HG03460 (cell line): ENCODE measurements around the gene LYSET.
"Not testable (repeated sequence)": the region's sequence is repeated elsewhere in the genome, so short reads cannot be mapped to it uniquely, and the experiment has no call there.

Source experiments
- ATAC-seq: cut with Tn5 transposase; IDR thresholded peaks from one replicate; pipeline ENCODE4 v1.9.1; 2021; ENCODE audit not compliant: unreplicated experiment

The LYSET gene

GRCh38 chr14:93165271-93166265 is 19.5 kb upstream of the LYSET start:
- not testable (repeated sequence) for ATAC-seq

- not testable (repeated sequence) for ATAC-seq
Measured at GRCh38 chr14:93168610-93169009, 16.5 kb upstream of the LYSET start.

- ATAC-seq: not testable (repeated sequence)
Measured at GRCh38 chr14:93169619-93170018, 15.5 kb upstream of the LYSET start.

GRCh38 chr14:93170141-93170540 is 15.0 kb upstream of the LYSET start:
- not testable (repeated sequence) for ATAC-seq

- ATAC-seq: no peak
Measured at GRCh38 chr14:93171376-93171775, 13.7 kb upstream of the LYSET start.

- ATAC-seq: no peak
Measured at GRCh38 chr14:93173943-93174395, 11.1 kb upstream of the LYSET start.

GRCh38 chr14:93174731-93175130 is 10.4 kb upstream of the LYSET start:
- ATAC-seq: not testable (repeated sequence)

GRCh38 chr14:93175492-93175891 is 9.6 kb upstream of the LYSET start:
- no peak for ATAC-seq

GRCh38 chr14:93183596-93184317 is 1.4 kb upstream of the LYSET start:
- ATAC-seq: no peak

GRCh38 chr14:93185349-93185720 is 218 bp downstream of the LYSET start:
- peak; percentile 3 for ATAC-seq

GRCh38 chr14:93186466-93186865 is 1.3 kb downstream of the LYSET start:
- ATAC-seq: no peak

GRCh38 chr14:93186956-93187355 is 1.8 kb downstream of the LYSET start:
- ATAC-seq: no peak

- ATAC-seq: no peak
Measured at GRCh38 chr14:93195316-93195999, 10.3 kb downstream of the LYSET start.

- ATAC-seq: no peak
Measured at GRCh38 chr14:93199031-93199430, 13.9 kb downstream of the LYSET start.

- no peak for ATAC-seq
Measured at GRCh38 chr14:93200553-93200952, 15.4 kb downstream of the LYSET start.

GRCh38 chr14:93201155-93201704 is 16.1 kb downstream of the LYSET start:
- no peak for ATAC-seq

- peak; percentile 73 for ATAC-seq
Measured at GRCh38 chr14:93206793-93207467, 21.8 kb downstream of the LYSET start, which contains the start of the genes GON7 and UBR7. TSS of gene GON7 (minus strand) at chr14:93207065. CDS start at chr14:93207037, 28 bp downstream. TSS of gene UBR7 (plus strand) at chr14:93207256. CDS start at chr14:93207292, 36 bp downstream.

GRCh38 chr14:93207468-93208308 is 22.6 kb downstream of the LYSET start:
- peak; percentile 51 for ATAC-seq

- ATAC-seq: peak; percentile 56
Measured at GRCh38 chr14:93212432-93212831, 27.3 kb downstream of the LYSET start.
